Upper lobe of right lung (tissue), 1 donor: Measurements from ENCODE around the gene SNCB. TPM values are rescaled to one million over a fixed set of nuclear protein-coding genes. Genes with fewer than 3 reads are reported as not detected.

Experiments used
- ATAC-seq: fragments of 200-7000 bp; cut with Tn5 transposase; one replicate; pipeline ENCODE4 v1.9.1; 2020; ENCODE audit warnings: mild to moderate bottlenecking, moderate library complexity
- DNase-seq: peaks from one replicate; pipeline ENCODE4 v3.0.0-alpha.2; 2020
- H3K27ac ChIP-seq: fragments of 200-600 bp; one replicate; pipeline ENCODE4 v1.8.0; 2022
- H3K27me3 ChIP-seq: fragments of 200-600 bp; one replicate; pipeline ENCODE4 v1.8.0; 2022; ENCODE audit warnings: mild to moderate bottlenecking
- H3K36me3 ChIP-seq: fragments of 200-600 bp; one replicate; pipeline ENCODE4 v1.8.0; 2022
- H3K4me1 ChIP-seq: fragments of 200-600 bp; one replicate; pipeline ENCODE4 v1.8.0; 2022
- H3K4me3 ChIP-seq: fragments of 200-600 bp; one replicate; pipeline ENCODE4 v1.8.0; 2022; ENCODE audit warnings: mild to moderate bottlenecking
- H3K9me3 ChIP-seq: fragments of 200-600 bp; one replicate; pipeline ENCODE4 v1.8.0; 2022
- intact Hi-C: fragments of 100-400 bp; cut with DNase I; formaldehyde crosslinking; loops from one replicate; pipeline ENCODE4 v1.11.0; 2022
- total RNA-seq: library from RNA; stranded (reverse); fragmentation: NEBNext Ultra II Directional; extraction: Animal tissue kit (Norgen Biotek cat#: 25700); gene quantifications from one replicate; pipeline ENCODE4 v1.2.1, GENCODE V29; 2021
- TF ChIP-seq, protein P1 (sequence below): fragments of 200-600 bp; IDR thresholded peaks from one replicate; pipeline ENCODE4 v1.8.0; 2022; ENCODE audit warnings: antibody characterized with exemption
- donor health status: DM: no; HTN: yes; CAD: no; lungs with severe emphysema.

SNCB gene
- total RNA-seq, 1 donor from 2014 or later: not detected

- intact Hi-C loops: no loop called here
- TF ChIP-seq, protein P1, sequence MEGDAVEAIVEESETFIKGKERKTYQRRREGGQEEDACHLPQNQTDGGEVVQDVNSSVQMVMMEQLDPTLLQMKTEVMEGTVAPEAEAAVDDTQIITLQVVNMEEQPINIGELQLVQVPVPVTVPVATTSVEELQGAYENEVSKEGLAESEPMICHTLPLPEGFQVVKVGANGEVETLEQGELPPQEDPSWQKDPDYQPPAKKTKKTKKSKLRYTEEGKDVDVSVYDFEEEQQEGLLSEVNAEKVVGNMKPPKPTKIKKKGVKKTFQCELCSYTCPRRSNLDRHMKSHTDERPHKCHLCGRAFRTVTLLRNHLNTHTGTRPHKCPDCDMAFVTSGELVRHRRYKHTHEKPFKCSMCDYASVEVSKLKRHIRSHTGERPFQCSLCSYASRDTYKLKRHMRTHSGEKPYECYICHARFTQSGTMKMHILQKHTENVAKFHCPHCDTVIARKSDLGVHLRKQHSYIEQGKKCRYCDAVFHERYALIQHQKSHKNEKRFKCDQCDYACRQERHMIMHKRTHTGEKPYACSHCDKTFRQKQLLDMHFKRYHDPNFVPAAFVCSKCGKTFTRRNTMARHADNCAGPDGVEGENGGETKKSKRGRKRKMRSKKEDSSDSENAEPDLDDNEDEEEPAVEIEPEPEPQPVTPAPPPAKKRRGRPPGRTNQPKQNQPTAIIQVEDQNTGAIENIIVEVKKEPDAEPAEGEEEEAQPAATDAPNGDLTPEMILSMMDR: no peak
These were observed 29.1 kb upstream of the SNCB start for GRCh38 chr5:176659512-176659839.

DNA sequence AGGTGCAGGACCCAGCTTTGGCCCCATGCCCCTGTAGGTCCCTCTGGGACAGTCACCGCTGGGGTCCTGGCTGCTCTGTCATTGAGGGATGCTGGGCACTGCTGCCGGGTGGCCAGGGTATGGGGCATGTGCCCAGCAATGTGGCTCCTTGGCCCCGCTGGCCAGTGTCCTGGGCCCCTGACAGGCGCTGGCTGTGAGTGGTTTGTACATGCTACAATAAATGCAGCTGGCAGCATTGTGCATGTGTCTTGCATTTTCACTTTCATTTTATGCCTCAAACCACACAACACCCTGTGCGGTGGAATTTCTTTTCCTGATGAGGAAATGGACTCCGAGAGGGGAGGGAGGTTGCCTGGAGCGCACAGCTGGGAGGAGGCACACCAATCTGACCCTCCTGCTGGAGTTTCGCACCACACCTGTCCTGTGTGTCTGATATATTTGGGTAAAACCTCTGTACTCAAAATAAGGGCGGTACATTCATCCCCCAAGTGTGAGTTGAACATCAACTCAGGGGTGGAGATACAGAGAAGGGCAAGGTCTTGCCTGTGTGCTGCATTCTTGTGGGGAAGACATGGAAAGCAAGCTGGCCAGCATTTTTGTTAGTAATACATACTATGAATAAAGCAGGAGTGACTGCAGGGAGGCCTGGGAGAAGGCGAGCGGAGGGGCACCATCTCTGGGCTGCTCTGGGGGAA, 28.6 kb upstream of the SNCB start:
- peaks cover 15% of the 10 kb centered on the region for H3K36me3 ChIP-seq
- TF ChIP-seq, protein P1: no peak
- H3K27ac ChIP-seq: no peak overlapping the region
- peaks cover 16% of the 10 kb centered on the region for H3K27me3 ChIP-seq
- intact Hi-C loops: no loop called here
- H3K4me1 ChIP-seq: peaks cover 19% of the 10 kb centered on the region
- H3K4me3 ChIP-seq: peak overlapping the region; percentile 17
- peak; percentile 32 for ATAC-seq
- H3K9me3 ChIP-seq: no peaks in the 10 kb centered on the region
- DNase-seq: no peak

More at GRCh38 chr5:176659512-176659839, 29.1 kb upstream of the SNCB start:
- no peak overlapping the region for H3K4me3 ChIP-seq
- no peak for ATAC-seq
- no peaks in the 10 kb centered on the region for H3K9me3 ChIP-seq
- H3K36me3 ChIP-seq: peaks cover 10% of the 10 kb centered on the region
- DNase-seq: no peak
- peaks cover 19% of the 10 kb centered on the region for H3K27me3 ChIP-seq
- H3K27ac ChIP-seq: no peak overlapping the region
- H3K4me1 ChIP-seq: peaks cover 19% of the 10 kb centered on the region

DNA sequence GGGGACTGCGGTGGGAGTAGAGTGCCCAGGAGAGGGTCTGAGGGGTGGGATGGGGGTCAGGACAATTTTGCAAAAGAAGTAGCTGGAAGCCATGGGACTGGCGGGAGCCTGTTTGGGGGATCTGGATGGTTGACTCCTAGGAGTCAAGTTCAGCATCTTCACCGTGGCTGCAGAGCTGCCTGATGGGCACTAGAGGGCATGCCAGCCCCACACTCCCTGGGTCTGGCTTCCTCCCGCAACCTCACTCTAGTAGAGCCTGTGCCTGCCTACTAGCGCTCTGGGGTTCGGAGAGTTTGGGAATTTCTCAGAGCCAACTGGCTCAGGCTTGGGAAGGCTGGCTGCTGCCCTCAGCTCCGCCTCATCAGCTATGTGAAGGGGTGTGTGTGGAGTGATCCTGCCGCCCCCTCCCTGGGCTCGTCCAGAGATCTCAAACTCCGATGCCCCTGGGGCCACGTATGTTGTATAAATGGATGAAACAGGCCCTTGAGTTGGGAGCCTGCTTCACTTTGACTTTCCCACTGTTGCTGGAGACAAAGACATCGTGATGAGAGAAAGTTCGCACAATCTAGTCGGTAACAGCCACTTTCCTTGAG, 27.8 kb upstream of the SNCB start:
- no peak overlapping the region for H3K27ac ChIP-seq
- peaks cover 23% of the 10 kb centered on the region for H3K36me3 ChIP-seq
- TF ChIP-seq, protein P1: peak; percentile 78
- intact Hi-C loops: no loop called here
- peaks cover 19% of the 10 kb centered on the region for H3K4me1 ChIP-seq
- H3K27me3 ChIP-seq: peaks cover 8% of the 10 kb centered on the region
- no peak overlapping the region for H3K4me3 ChIP-seq
- peak; percentile 80 for ATAC-seq
- H3K9me3 ChIP-seq: no peaks in the 10 kb centered on the region
- peak; percentile 82 for DNase-seq

DNA sequence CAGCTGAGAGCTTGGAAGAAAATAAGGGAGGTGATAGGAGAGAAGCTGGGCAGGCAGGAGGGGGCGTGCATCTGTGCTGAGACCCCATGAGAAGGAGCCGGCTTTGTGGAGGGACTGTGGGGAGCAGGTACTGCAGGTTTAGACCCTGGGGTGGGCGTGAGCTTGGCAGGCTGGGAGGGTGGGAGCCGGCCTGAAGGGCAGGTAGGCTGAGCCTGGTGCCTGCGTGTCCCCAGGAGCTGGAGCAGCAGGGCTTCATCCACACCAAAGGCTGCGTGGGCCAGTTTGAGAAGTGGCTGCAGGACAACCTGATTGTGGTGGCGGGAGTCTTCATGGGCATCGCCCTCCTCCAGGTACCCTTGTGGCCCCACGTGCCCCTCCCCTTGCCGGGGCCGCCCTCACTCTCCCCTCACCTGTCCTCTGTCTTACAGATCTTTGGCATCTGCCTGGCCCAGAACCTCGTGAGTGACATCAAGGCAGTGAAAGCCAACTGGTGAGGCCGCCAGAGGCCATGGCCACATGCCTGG, 26.2 kb upstream of the SNCB start:
- Histone ChIP-seq H3K36me3 (peaks cover 28% of the 10 kb centered on the region), H3K4me1 (peaks cover 19% of the 10 kb centered on the region), H3K27me3 (no peaks in the 10 kb centered on the region), H3K9me3 (no peaks in the 10 kb centered on the region), H3K27ac (no peak overlapping the region), H3K4me3 (no peak overlapping the region)
- ATAC-seq (no peak), DNase-seq (no peak)
- TF ChIP-seq, protein P1: no peak
- intact Hi-C loops: no loop called here

- DNase-seq: peak; percentile 52
- ATAC-seq: no peak
- Histone ChIP-seq H3K36me3 (peaks cover 28% of the 10 kb centered on the region), H3K9me3 (no peaks in the 10 kb centered on the region), H3K4me1 (peaks cover 14% of the 10 kb centered on the region), H3K4me3 (no peak overlapping the region), H3K27me3 (no peaks in the 10 kb centered on the region), H3K27ac (no peak overlapping the region)
- intact Hi-C loops: no loop called here
- TF ChIP-seq, protein P1: no peak
These were observed 24.5 kb upstream of the SNCB start for GRCh38 chr5:176654856-176655255.
